K562 (cell line): ENCODE results near the gene ELMO3. TPM values are rescaled to one million over a fixed set of nuclear protein-coding genes. Genes with fewer than 3 reads are reported as not detected.
A peak's percentile ranks its signal among the peaks of the same experiment; 100 is the strongest.

Experiments
- HNRNPL ChIP-seq: fragments of 200-400 bp; formaldehyde crosslinking; IDR thresholded peaks from 2 replicates; pipeline ENCODE4 v1.6.1; 2017; ENCODE audit warnings: low read depth, mild to moderate bottlenecking, low read length
- L3MBTL2 ChIP-seq: fragments of 450-650 bp; IDR thresholded peaks from 2 replicates; pipeline ENCODE4 v1.6.1; 2016; ENCODE audit warnings: mild to moderate bottlenecking, moderate library complexity
- PCBP1 ChIP-seq: fragments of 200-400 bp; formaldehyde crosslinking; IDR thresholded peaks from 2 replicates; pipeline ENCODE4 v1.6.1; 2018; ENCODE audit warnings: mild to moderate bottlenecking, low read depth, low read length; ENCODE audit not compliant: poor library complexity, severe bottlenecking
- PHF20 ChIP-seq: fragments of 450-650 bp; IDR thresholded peaks from 2 replicates; pipeline ENCODE4 v1.6.1; 2018; ENCODE audit not compliant: partially characterized antibody
- POLR3G ChIP-seq: IDR thresholded peaks from 2 replicates; pipeline ENCODE4 v1.6.1; 2011; ENCODE audit not compliant: insufficient read length, insufficient replicate concordance; ENCODE audit errors: extremely low read depth
- PTBP1 ChIP-seq: fragments of 200-400 bp; formaldehyde crosslinking; IDR thresholded peaks from 2 replicates; pipeline ENCODE4 v1.6.1; 2017; ENCODE audit warnings: low read depth, low read length
- ZBTB9 ChIP-seq: fragments of 450-650 bp; formaldehyde crosslinking; IDR thresholded peaks from 2 replicates; pipeline ENCODE4 v1.4.0; 2020; ENCODE audit warnings: mild to moderate bottlenecking, moderate library complexity
- ZNF224 ChIP-seq: sonication (generic); formaldehyde crosslinking; IDR thresholded peaks from 2 replicates; pipeline ENCODE4 v1.8.0; 2022; ENCODE audit warnings: mild to moderate bottlenecking, missing genetic modification reagents
- ZNF639 ChIP-seq, 2 experiments: fragments of 200-800 bp in 1 of 2; sonication (Bioruptor generic) in 1 of 2; sonication (generic) in 1 of 2; formaldehyde crosslinking in 1 of 2; IDR thresholded peaks in 1 of 2; conservative IDR thresholded peaks in 1 of 2; 2 replicates each; pipeline versions ENCODE4 v1.5.0 to v1.6.1; 2016 to 2020; ENCODE audit warnings: missing compliant biosample characterization in 1 of 2, missing genetic modification characterization in 1 of 2, missing genetic modification reagents in 1 of 2
- polyA plus RNA-seq, 8 experiments: library from polyadenylated mRNA; depleted of rRNA in 4 of 8; stranded (reverse) in 5 of 8; unstranded in 3 of 8; fragments of >200 nt; fragmentation: Nextera tagmentation in 2 of 8; fragmentation: Illumina TruSeq in 1 of 8; extraction: Ambion mirVana in 2 of 8; extraction: Trizol in 1 of 8; gene quantifications; 2 replicates each; pipeline versions ENCODE4 v1.2.1 to v1.2.3, GENCODE V29; 2011 to 2014; ENCODE audit warnings: inconsistent platforms in 1 of 8, missing spikeins in 1 of 8
- total RNA-seq, 7 experiments: library from RNA; depleted of rRNA in 6 of 7; stranded (reverse); fragments of >200 nt in 6 of 7; fragmentation: Illumina TruSeq in 2 of 7; extraction: Trizol in 2 of 7; gene quantifications; 2 replicates each; pipeline versions ENCODE4 v1.2.1 to v1.2.3, GENCODE V29; 2011 to 2021; ENCODE audit warnings: low replicate concordance in 1 of 7
- TF ChIP-seq, protein P1 (sequence below): fragments of 450-650 bp; formaldehyde crosslinking; IDR thresholded peaks from 2 replicates; pipeline ENCODE4 v1.4.0; 2022; ENCODE audit warnings: missing genetic modification characterization

ELMO3 gene
- total and polyA plus RNA-seq, 9 of the 15 experiments (the other 6 are each of a cell fraction or from before 2014, with no cell fraction given), result 0.04 to 5.1 (median 1.5) TPM

DNA sequence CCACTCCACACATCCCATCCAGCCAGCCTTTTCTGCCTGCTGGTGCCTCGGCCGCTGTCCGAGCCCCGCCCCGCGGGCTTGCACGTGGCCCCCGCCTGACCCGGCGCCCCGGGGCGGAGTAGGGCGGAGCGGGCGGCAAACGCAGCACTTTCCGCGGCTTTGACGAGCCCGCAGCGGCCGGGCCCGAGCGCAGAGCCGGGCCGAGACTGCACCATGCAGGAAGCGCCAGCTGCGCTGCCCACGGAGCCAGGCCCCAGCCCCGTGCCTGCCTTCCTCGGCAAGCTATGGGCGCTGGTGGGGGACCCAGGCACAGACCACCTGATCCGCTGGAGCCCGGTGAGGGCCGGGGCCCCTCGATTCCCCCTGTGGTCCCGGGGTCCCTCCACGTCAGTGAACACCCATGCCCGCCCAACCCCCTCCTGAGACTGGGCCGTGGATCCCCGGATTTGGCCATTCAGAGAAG, 34.3 kb upstream of the ELMO3 start, which contains the start of gene HSF4 (continued):
- 0 out of 2 replicates have a peak, but pooled peaks have one; percentile 35 for TF ChIP-seq ZBTB9 (CRISPR knock-in tag)
- peak; percentile 76; the same call in 1 of the 2 replicates for TF ChIP-seq HNRNPL
- peak in 1 of 2 experiments; percentile 55; a peak in 1 of 4 replicates for TF ChIP-seq ZNF639 (CRISPR knock-in tag; conservative IDR thresholded peaks at IDR 0.05 in 1 of 2, IDR thresholded peaks at IDR 0.05 in 1 of 2)
- peak; percentile 97 for TF ChIP-seq L3MBTL2
- 0 out of 2 replicates have a peak, but pooled peaks have one; percentile 46 for TF ChIP-seq PTBP1
- no peak for TF ChIP-seq POLR3G
- peak; percentile 46 for TF ChIP-seq PCBP1
- TF ChIP-seq, protein P1, sequence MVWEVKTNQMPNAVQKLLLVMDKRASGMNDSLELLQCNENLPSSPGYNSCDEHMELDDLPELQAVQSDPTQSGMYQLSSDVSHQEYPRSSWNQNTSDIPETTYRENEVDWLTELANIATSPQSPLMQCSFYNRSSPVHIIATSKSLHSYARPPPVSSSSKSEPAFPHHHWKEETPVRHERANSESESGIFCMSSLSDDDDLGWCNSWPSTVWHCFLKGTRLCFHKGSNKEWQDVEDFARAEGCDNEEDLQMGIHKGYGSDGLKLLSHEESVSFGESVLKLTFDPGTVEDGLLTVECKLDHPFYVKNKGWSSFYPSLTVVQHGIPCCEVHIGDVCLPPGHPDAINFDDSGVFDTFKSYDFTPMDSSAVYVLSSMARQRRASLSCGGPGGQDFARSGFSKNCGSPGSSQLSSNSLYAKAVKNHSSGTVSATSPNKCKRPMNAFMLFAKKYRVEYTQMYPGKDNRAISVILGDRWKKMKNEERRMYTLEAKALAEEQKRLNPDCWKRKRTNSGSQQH, result no peak
- TF ChIP-seq PHF20, result no peak
- TF ChIP-seq ZNF224 (CRISPR knock-in tag), result no peak
